ENCODE measurements around the gene ZNF625. TPM values are rescaled to one million over a fixed set of nuclear protein-coding genes. Genes with fewer than 3 reads are reported as not detected.
"Not testable (repeated sequence)": the region's sequence is repeated elsewhere in the genome, so short reads cannot be mapped to it uniquely, and the experiment has no call there.

The ZNF625 gene
- total RNA-seq, 1 donor from 2014 or later: 37.6 TPM

DNA sequence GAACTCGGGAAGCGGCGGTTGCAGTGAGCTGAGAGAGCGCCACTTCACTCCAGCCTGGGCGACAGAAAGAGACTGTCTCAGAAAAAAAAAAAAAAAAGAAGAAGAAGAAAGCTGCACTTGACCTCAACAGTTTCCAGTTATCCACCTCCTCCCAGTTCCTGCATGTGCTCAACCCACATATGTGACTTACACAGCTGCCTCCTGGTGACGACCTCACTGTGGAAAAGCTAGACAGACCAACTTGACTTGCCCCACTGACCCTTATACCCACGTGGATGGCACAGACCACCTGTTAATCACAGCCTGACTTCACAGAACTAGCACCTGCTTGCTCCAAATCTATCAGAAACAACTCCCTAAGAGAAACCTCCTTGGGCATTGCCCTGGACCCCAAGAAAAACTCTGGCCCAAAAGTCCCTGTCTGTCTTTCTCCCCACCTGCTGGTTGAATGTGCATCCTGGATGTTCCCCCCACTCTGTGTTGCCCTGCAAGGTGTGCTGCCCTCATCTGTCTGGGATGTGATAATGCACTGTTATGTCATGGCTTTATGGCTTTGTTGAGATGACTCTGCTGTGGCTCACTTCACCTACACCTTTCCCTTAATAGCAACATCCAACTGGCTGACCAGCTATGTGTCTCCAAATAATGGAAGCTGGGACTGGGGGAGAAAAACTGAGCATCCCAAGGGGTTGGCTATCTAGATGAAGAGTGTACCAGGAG is 19.2 kb downstream of the ZNF625 start:
- no peak for DNase-seq

DNA sequence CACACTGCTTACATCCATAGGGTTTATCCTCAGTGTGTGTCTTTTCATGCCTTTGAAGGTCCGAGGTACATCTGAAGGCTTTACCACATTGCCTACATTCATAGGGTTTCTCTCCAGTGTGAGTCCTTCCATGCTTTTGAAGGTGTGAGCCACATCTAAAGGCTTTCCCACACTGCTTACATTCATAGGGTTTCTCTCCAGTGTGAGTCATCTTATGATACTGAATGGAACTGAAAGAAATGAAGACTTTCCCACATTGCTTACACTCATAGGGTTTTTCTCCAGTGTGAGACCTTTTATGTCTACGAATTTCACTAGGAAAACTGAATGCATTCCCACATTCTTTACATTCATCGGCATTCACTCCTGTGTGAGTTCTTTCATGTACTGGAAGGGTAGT is 23.5 kb downstream of the ZNF625 start:
- DNase-seq: no peak

DNA sequence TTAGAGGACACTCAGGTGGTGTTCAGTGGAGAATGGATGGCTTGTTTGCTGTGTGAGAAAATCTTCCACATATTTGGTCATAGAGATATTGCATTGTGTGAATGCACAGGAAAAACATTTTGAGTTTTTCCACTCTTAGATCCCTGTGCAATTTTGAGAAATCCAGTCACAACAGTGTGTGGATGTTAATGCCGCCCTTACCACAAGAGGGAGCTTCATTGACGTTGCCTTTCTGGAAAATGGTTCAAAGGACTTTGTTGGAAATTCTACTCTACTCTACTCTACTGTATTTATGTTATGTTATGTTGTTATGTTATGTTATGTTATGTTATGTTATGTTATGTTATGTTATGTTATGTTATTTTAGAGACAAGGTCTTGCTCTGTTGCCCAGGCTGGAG is 29.8 kb downstream of the ZNF625 start:
- no peak for DNase-seq

DNA sequence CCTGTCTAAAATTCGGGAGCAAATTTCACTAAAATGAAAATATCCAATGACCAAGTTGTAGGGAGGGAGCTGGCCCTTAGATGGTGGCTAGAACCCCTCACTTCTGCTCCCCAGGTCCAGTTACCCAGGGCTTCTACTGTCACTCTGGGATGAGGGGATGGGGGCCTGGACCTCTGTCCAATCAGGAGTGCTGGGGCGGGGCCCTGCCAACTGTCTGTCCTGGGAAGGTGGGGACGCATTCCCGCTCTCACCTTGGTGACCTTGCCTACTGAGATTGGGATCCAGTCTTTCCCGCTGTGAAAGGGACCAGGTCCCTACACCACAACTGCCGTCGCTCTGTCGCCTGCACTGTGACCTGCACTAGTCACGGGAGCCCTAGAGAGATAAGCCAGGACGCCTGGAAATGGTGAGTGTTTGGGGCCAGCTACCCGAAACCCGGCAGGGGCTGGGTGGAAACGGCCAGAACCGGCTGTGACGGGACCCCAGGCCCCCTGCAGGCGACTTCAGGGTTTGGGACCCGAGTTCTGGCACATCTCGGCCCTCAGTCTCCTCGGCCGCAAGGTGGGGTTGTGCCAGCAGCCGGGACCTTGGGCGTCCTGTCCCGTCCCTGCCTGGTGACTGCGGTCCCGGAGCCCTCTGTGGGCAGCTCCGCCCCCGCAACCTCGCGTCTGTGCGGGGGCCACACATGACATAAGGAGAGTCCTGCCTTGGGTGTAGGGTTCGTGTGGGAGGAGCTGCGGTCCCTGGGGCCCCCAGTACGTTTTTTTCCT is 39.1 kb downstream of the ZNF625 start:
- no peak for DNase-seq

DNA sequence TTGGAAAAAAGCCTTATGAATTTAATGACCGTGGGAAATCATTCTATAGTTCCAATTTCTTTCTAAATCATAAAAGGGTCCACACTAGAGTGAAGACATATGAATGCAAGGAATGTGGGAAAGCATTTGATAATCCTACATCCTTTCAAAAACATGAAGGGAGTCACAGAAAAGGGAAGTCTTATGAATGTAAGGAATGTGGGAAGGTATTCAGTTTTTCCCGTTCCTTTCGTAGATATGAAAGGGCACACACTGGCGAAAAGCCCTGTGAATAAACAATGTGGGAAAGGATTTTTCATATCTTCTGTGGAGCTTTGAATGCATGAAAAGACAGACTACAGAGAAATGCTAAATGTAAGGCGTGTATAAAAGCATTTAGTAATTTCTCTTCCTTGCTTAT is 43.4 kb downstream of the ZNF625 start:
- DNase-seq: no peak

GRCh38 chr19:12112701-12113100 is 43.8 kb downstream of the ZNF625 start:
- DNase-seq: no peak

DNA sequence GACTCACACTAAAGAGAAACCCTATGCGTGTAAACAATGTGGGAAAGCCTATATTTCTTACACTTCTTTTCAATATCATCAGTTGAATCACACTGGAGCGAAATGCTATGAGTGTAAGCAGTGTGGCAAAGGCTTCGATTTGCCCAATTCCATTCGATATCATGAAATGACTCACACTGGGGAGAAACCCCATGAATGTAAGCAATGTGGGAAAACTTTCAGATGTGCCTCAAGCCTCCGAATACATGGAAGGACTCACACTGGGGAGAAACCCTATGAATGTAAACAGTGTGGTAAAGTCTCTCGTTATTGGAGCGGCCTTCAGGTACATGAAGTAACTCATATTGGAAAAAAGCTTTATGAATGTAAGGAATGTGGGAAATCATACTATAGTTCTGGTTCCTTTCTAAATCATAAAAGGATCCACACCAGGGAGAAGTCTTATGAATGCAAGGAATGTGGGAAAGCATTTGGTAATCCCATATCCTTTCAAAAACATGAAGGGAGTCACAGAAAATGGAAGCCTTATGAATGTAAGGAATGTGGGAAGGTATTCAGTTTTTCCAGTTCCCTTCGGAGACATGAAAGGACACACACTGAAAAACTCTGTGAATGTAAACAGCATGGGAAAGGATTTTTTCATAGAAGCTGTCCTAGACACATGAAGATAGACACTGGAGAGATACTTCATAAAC is 44.4 kb downstream of the ZNF625 start:
- no peak for DNase-seq

DNA sequence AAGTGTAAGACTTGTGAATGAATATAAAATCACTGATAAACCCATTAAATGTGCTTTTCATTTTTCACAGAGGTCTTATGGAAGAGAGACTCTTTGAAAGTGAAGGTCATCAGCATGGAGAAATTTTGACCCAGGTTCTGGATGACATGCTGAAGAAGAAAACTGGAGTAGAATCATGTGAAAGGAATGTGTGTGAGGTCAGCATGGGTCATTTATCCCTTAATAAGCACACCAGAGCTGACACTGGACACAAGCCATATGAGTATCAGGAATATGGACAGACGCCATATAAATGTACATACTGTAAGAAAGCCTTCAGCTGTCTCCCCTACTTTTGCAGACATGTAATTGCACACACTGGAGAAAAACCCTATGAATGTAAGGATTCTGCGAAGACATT is 45.4 kb downstream of the ZNF625 start:
- DNase-seq: no peak

GRCh38 chr19:12103909-12104308 is 52.6 kb downstream of the ZNF625 start:
- DNase-seq: not testable (repeated sequence)

- DNase-seq: no peak
These were observed 58.5 kb downstream of the ZNF625 start for GRCh38 chr19:12098040-12098439.

DNA sequence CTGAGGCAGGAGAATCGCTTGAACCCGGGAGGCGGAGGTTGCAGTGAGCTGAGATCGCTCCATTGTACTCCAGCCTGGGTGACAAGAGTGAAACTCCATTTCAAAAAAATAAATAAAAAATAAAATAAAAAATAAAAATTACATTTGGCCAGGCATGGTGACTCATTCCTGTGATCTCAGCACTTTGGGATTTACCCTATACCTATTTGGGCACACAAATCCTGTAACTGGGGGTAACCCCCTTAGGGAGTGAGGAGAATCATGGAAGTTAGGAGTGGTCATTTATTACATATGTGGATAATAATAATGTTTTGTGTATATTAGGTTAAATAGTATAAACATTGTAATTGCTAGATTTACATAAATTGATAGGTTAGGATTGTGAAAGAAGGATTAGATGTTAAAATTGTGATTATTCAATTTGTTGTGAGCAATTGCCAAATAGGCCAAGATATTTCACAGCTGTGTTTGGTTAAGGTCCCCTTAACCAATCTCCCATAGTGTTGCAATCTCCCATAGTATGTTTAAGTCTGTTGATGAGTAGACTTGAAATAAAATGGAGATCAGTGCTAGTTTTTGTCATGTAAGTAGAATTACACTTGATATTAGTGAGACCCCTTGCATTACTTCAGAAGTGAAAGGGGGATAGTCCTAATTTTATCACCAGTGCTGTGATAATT is 61.3 kb downstream of the ZNF625 start:
- DNase-seq: no peak

Small RNA genes within 50 kb of the gene (small RNA-seq; reads per million reads assigned to genes)
- gene RNA5SP467: not detected

Other genes starting within 250 kb of the ZNF625 start
- 18.9 TPM for gene ZNF700, start 231.6 kb downstream of the ZNF625 start, total RNA-seq
- gene ZNF763, start 191.7 kb downstream of the ZNF625 start, total RNA-seq: 6.7 TPM
- 19.5 TPM for gene ZNF433, start 121.1 kb downstream of the ZNF625 start, total RNA-seq
- 0.31 TPM for gene ZNF878, start 103.8 kb downstream of the ZNF625 start, total RNA-seq
- gene ZNF844, start 92.0 kb downstream of the ZNF625 start, total RNA-seq: 13.7 TPM
- 14.3 TPM for gene ZNF20, start 16.4 kb downstream of the ZNF625 start, total RNA-seq
- 29.3 TPM for gene ZNF136, start 6.4 kb upstream of the ZNF625 start, total RNA-seq
- 18.6 TPM for gene ZNF44, start 138.1 kb upstream of the ZNF625 start, total RNA-seq
- 1.9 TPM for gene ZNF563, start 176.9 kb upstream of the ZNF625 start, total RNA-seq
- gene ZNF442, start 208.9 kb upstream of the ZNF625 start, total RNA-seq: 5.9 TPM
- 7.2 TPM for gene ZNF799, start 244.5 kb upstream of the ZNF625 start, total RNA-seq